Adipocyte (in vitro differentiated cells): Measurements from ENCODE around the gene ADAMTS16.

Experiments used
- DNase-seq: peaks from one replicate; pipeline ENCODE4 v3.0.0-alpha.2; 2015; ENCODE audit warnings: low read depth
- H3K27me3 ChIP-seq: replicated peaks from 2 replicates; pipeline ENCODE4 v1.7.0; 2013; ENCODE audit warnings: mild to moderate bottlenecking, low read length, moderate library complexity; ENCODE audit not compliant: control insufficient read depth, insufficient read depth
- H3K36me3 ChIP-seq: 2 replicates; pipeline ENCODE4 v1.7.0; 2013; ENCODE audit warnings: low read length, mild to moderate bottlenecking, moderate library complexity; ENCODE audit not compliant: control insufficient read depth, insufficient read depth, severe bottlenecking
- H3K4me1 ChIP-seq: 2 replicates; pipeline ENCODE4 v1.7.0; 2013; ENCODE audit warnings: mild to moderate bottlenecking, low read length, moderate library complexity; ENCODE audit not compliant: control insufficient read depth, insufficient read depth
- H3K4me3 ChIP-seq: 2 replicates; pipeline ENCODE4 v1.7.0; 2013; ENCODE audit warnings: mild to moderate bottlenecking, low read length, moderate library complexity
- H3K9ac ChIP-seq: 2 replicates; pipeline ENCODE4 v1.7.0; 2013; ENCODE audit warnings: mild to moderate bottlenecking, low read length, moderate library complexity
- H3K9me3 ChIP-seq: 2 replicates; pipeline ENCODE4 v1.7.0; 2013; ENCODE audit warnings: mild to moderate bottlenecking, low read length, moderate library complexity; ENCODE audit not compliant: control insufficient read depth

ADAMTS16 gene

DNA sequence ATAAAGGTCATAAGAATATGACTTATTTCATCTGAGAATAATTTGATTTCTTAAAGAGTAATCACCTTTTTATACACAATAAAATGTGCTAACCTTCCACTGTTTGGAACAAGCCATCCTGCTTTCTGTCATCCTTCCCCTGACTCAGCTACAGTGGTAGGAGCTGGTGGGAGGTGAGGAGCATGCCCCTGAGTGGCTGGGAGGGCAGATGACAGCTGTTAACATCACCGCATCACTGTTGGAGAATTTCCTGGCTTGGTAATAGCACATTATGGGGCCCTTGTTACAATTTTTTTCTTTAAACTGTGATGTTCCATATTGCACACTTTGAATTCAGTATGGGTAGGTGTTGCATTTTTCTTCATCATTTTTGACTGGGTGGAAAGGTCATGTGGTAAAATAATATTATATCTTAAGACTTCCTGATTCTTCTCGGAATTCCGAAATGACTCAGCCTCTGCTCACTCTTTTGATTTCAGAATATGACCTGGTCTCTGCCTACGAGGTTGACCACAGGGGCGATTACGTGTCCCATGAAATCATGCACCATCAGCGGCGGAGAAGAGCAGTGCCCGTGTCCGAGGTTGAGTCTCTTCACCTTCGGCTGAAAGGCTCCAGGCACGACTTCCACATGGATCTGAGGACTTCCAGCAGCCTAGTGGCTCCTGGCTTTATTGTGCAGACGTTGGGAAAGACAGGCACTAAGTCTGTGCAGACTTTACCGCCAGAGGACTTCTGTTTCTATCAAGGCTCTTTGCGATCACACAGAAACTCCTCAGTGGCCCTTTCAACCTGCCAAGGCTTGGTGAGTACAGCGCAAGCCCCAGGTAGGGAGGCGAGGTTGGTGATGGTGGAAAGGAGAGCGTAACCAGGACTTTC is 5.8 kb downstream of the ADAMTS16 start:
- H3K27me3 ChIP-seq, result peaks cover 10% of the 10 kb centered on the region
- peak overlapping the region; percentile 77 for H3K4me3 ChIP-seq
- H3K9me3 ChIP-seq, result peaks cover 12% of the 10 kb centered on the region
- no peaks in the 10 kb centered on the region for H3K36me3 ChIP-seq
- no peak for DNase-seq
- H3K4me1 ChIP-seq, result peaks cover 27% of the 10 kb centered on the region
- H3K9ac ChIP-seq, result peak overlapping the region; percentile 17

DNA sequence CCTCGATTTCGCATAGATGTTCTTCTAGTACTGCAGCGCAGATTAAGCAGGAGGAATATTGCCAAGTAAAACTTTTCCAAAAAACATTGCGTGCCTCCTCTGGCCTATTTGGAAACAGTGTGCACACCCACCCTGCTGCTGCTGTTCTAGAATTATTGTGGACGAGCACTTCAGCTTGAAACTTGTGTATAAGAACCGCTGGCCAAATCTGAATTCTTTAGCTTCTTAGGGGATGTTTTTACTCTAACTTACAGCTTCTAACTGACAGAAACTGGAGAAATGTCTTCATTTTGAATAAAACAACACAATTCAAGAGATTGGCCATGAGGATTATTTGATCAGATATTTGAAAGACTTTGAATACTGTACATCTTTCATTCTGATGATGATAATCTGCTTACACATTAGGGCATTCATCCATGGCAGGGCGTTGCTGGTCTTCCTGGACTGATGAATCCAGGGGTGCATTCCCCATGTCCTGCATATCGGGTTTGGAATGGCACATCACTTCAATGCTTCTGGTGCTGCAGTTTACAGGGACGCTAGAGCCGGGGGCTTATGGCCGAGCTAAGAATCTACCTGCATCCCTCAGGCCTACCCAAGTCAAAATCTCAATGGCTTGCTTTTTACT is 6.5 kb downstream of the ADAMTS16 start:
- peak overlapping the region; percentile 17 for H3K9ac ChIP-seq
- H3K36me3 ChIP-seq, result no peaks in the 10 kb centered on the region
- DNase-seq, result no peak
- H3K4me1 ChIP-seq, result peaks cover 21% of the 10 kb centered on the region
- peaks cover 3% of the 10 kb centered on the region for H3K27me3 ChIP-seq
- peaks cover 12% of the 10 kb centered on the region for H3K9me3 ChIP-seq
- peak overlapping the region; percentile 77 for H3K4me3 ChIP-seq

DNA sequence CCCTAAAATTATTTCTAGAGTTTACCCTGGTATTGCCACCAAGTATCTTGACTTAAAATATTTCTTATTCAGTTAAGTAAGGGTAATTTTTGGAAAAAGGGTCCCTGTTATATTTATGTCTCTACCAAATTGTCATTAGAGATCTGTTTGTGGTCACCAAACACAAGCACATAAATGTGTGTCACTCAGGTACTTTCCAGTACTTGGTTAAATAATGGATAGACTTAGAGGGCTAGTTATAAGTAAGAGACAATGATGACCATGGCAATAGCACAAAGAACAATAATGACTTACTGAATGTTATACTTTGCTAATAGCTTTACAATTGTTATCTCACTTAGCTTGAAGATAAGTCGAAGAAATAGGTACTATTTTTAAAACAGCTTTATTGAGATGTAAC is 9.0 kb downstream of the ADAMTS16 start:
- Histone ChIP-seq H3K36me3 (no peaks in the 10 kb centered on the region), H3K9me3 (peaks cover 16% of the 10 kb centered on the region), H3K27me3 (no peaks in the 10 kb centered on the region), H3K4me1 (peaks cover 21% of the 10 kb centered on the region), H3K9ac (no peak overlapping the region), H3K4me3 (no peak overlapping the region)
- no peak for DNase-seq

DNA sequence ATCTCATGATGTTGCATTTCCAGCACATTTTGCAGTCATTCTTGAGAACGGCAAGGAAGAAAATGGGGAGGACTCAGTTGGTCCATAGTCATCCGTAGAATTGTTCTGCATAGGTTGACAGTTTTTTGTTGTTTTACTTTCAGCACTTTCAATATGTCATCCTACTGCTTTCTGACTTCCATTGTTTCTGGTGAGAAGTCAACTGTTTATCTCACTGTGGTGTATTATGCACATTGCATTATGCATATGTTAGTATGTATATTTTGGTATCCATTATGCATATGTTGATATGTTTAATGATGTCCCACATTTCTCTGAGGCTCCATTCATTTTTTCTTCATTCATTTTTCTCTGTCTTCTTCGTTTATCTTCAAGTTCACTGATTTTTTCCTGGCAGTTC is 10.5 kb downstream of the ADAMTS16 start:
- Histone ChIP-seq H3K9ac (no peak overlapping the region), H3K4me1 (peaks cover 19% of the 10 kb centered on the region), H3K4me3 (no peak overlapping the region), H3K9me3 (peaks cover 16% of the 10 kb centered on the region), H3K36me3 (no peaks in the 10 kb centered on the region), H3K27me3 (no peaks in the 10 kb centered on the region)
- no peak for DNase-seq

DNA sequence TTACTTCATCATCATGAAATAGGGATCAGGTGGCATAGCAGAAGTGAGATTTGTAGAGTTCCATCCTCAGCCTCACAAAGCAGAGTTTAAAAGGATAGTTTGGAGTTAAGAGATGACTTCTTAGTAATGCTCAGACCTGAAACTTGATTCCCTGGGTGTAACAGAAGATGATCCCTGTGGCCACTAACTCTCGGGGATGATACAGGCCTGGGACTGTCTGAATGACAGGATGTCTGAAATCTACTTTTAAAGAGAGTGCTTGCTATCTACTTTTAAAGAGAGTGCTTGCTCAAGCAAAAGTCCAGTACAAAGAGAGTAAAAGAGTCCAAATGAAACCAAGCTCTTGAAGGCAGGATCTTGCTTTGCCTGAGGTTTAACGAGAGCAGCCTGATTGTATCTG is 14.6 kb downstream of the ADAMTS16 start:
- no peaks in the 10 kb centered on the region for H3K27me3 ChIP-seq
- H3K9me3 ChIP-seq, result peaks cover 16% of the 10 kb centered on the region
- no peak for DNase-seq
- no peaks in the 10 kb centered on the region for H3K4me1 ChIP-seq
- no peak overlapping the region for H3K9ac ChIP-seq
- no peaks in the 10 kb centered on the region for H3K36me3 ChIP-seq
- no peak overlapping the region for H3K4me3 ChIP-seq

DNA sequence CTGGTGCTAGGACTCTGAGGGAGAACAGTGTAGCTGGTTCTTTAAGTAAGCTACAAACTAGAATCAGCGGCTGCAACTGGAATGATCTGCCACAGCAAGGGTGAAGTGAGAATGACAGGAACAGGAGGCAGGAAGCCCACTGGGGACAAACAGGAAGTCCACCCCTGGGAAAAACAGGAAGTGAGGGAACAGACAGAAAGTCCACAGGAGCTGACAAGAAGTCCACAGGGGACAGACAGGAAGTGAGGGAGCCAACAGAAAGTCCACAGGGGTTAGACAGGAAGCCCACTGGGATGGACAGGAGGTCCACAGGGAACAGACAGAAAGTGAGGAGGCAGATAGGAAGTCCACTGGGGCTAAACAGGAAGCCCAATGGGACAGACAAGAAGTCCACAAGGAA is 15.5 kb downstream of the ADAMTS16 start:
- no peak for DNase-seq
- Histone ChIP-seq H3K4me3 (no peak overlapping the region), H3K27me3 (no peaks in the 10 kb centered on the region), H3K9ac (no peak overlapping the region), H3K9me3 (peaks cover 7% of the 10 kb centered on the region), H3K4me1 (no peaks in the 10 kb centered on the region), H3K36me3 (no peaks in the 10 kb centered on the region)

DNA sequence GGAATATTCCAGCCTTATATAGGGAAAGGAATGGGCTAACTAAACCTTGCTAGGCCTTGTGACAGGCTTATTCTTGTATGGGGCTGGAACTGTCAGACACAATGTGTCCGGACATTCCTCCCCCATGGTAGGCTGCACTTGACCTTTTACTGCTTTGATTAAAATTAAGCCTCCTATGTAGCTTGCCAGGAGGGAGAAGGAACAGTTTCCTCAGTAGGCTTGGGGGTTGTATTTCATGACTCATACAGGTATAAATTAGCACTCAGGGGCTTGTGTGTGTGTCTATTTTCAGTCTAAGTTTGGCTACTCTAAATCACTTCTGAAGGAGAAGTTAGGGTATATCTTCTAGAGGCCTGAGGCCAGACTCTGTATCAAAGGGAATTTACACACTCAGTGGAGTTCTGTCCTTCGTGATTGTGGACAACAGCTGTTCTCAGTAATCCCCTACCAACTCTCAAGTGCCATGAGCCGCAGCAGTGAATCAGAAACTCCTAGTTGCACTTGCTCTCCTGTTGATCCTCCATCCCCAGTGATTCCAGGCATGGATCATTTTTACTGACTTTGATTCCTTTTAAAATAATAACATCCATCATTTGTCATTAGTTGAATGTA is 16.4 kb downstream of the ADAMTS16 start:
- no peak for DNase-seq
- Histone ChIP-seq H3K36me3 (no peaks in the 10 kb centered on the region), H3K9me3 (peaks cover 4% of the 10 kb centered on the region), H3K4me1 (no peaks in the 10 kb centered on the region), H3K9ac (no peak overlapping the region), H3K4me3 (no peak overlapping the region), H3K27me3 (no peaks in the 10 kb centered on the region)

DNA sequence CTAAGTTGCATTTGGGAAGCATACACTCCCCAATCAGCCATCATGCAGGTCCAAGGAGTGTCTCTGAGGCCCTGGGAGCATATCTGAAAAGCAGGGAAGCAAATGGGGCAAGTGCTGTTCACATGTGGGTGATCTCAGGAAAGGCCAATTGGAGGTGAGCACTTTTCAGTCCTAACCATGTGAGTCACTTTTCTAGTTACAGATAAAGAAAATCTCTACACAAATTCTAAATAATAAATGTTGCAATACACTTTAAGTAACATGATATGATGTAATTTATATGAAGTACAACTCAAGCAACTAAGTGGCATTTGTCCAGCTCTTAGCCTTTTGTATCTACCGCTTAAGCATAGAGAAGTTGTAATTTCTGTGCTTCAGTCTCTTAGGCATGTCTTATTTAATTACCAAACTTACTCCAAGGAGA is 18.4 kb downstream of the ADAMTS16 start:
- Histone ChIP-seq H3K27me3 (no peaks in the 10 kb centered on the region), H3K4me3 (no peak overlapping the region), H3K36me3 (no peaks in the 10 kb centered on the region), H3K9me3 (no peaks in the 10 kb centered on the region), H3K4me1 (no peaks in the 10 kb centered on the region), H3K9ac (no peak overlapping the region)
- no peak for DNase-seq

DNA sequence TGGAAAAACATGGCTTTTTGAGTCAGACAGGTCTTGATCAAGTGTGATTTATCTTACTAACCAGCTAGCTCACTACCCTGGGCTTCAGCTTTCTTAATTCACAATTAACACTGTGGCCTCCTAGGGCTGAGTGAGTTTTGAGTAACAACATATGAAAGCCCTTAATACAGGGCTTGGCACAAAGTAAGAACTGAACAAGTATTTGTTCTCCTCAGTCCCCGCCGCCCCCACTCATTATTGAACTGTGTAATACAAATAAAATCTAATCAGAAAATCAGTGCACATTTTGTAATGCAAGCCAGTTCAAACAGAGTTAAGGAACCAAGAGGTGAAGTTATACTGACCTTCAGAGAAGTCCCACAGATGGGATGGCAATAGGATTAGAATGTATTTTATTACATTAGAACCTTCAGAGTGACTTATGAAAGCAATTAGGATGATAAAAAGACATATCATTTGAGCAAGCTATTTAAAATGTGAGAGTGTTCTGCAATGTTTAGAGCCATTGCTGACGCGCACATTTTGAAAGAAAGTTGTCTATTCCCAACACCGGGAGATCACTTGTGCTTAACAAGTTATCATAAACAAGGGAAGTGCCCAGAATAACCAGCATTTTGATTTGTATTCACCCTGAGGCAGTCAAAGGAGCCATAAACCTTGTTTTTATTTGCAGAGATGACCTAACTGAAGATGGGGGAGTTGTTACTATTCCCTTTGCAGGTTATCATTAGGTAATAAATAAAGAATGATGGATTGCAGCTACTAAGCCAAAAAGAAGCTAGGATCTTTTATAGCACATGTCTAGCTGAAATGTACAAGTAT is 19.4 kb downstream of the ADAMTS16 start:
- Histone ChIP-seq H3K4me3 (no peak overlapping the region), H3K27me3 (no peaks in the 10 kb centered on the region), H3K9me3 (no peaks in the 10 kb centered on the region), H3K4me1 (no peaks in the 10 kb centered on the region), H3K9ac (no peak overlapping the region), H3K36me3 (no peaks in the 10 kb centered on the region)
- DNase-seq, result no peak

DNA sequence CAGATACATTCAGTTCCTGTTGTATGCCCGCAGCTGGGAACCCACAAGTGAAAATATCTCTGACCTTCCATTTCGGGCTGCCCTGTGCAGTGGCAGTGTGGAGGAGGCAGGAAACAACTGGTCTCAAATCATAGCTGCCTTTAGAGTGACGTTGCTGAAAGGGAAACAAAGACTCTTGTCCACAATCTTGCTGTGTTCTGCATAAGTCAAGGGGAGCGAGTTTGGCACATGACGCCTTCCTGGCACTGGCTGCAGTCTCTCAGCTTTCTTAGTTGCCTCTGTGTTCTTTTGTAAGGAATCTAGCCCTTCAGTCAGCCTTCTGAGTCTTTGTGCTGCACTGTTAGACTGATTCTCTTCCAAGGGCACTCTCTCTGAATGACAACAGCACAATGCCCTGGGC is 24.0 kb downstream of the ADAMTS16 start:
- Histone ChIP-seq H3K4me1 (no peaks in the 10 kb centered on the region), H3K9ac (no peak overlapping the region), H3K9me3 (no peaks in the 10 kb centered on the region), H3K27me3 (no peaks in the 10 kb centered on the region), H3K4me3 (no peak overlapping the region), H3K36me3 (no peaks in the 10 kb centered on the region)
- no peak for DNase-seq

DNA sequence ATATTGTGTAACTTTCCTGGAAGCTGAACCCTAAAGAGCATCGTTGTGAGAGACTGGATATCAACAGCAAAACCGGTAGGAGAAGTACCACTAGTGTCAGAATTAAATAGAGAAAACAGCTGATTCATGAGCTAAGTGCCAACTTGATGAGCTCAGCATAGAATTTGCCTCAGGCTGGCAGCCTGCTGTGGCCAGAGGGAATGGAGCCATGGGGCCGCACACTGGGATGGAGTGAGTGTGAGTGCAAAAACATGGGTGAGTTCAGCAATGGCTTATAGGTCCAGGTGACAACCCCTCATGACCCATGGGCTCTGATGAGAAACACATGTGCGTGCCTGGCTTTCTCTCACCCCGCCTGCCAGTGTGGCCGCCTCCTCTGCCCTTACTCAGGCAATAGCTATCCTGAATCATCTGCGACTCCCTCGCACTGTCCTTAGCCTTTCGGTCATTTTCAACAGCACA is 25.4 kb downstream of the ADAMTS16 start:
- Histone ChIP-seq H3K36me3 (no peaks in the 10 kb centered on the region), H3K9ac (no peak overlapping the region), H3K27me3 (no peaks in the 10 kb centered on the region), H3K9me3 (no peaks in the 10 kb centered on the region), H3K4me1 (no peaks in the 10 kb centered on the region), H3K4me3 (no peak overlapping the region)
- no peak for DNase-seq
